Measurements from ENCODE around the gene SCGB1C1. TPM values are rescaled to one million over a fixed set of nuclear protein-coding genes. Genes with fewer than 3 reads are reported as not detected.

The SCGB1C1 gene
- total and polyA plus RNA-seq, 8 donors: 0.41 to 1.1 (median 0.67) TPM; not detected in 4

DNA sequence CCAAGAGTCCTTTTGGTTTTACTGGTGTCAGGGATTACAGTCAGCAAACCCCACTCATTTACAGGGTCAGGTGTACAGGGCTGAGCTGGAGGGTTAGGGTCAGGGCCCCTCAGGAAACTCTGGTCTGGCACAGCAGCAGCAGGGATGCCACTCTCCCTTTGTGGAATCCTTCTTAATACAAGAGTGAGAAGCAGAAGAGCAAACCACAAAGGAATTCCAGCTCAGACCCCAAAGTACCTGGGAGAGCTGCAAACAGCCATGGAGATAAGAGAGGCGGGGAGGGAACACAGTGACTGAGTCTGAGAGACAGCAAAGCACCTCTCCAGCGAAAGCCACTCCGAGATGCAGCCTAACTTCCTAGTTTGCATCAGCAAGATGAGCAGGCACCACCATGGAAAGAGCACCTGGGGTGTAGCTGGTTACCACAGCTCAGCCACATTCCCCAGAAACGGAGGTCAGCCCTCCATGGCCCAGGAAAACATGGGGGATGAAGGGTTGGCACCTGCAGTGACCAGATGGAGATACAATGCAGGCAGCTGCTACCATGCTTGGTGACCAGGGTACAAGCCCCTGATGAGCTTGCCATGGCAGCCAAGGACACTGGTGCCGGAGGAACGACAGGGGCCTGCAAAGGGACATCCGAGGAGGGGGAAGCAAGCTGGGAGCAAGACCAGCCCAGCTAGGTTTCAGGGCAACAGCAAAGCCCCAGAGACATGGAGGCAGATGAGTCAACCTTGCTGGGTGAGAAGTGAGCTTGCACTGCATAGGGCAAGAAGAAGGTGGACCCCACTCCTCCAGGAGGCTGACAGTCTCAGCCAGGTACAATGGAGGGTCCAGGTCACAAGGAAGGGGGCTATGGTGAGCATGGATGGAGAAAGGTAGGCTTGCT is 10.4 kb downstream of the SCGB1C1 start:
- no peak for FAIRE-seq

DNA sequence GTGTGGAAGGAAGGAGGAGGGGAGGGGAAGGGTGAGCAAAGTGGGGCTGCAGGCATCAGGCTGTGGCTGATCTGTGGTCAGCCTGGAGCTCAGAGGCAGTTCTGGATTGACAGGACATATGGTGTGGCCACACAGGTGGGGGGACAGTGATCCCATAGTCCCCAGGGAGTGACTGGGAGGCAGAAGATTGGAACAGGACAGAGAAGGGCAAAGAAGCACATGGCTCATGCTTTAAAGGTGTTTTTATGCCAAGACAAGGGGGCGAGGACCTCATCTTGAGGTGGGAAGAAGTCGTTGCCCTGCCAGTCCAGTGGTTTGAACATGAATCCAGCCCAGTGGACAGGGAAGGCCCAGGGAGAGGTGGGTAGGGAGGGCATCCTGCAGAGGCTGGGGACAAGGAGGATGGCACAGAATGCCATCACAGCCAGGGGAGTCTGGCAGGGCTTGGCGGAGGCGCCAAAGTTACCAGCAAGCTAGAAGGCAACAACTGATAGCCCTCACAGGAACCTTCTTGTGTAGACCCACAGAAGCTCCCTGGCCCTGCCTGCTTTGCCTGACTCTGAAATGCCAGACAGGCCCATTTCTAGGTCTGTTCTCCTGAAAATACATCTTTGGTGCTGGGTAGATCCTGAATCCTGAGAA is 11.2 kb downstream of the SCGB1C1 start:
- H3K4me3 ChIP-seq: no peak overlapping the region
- no peaks in the 10 kb centered on the region for H3K27me3 ChIP-seq
- no peak overlapping the region for H3K27ac ChIP-seq
- peaks cover 0 to 16% (median 12%) of the 10 kb centered on the region in 3 donors for H3K4me1 ChIP-seq
- H3K9me3 ChIP-seq: no peaks in the 10 kb centered on the region
- DNase-seq (peak in 3 of 6 donors; percentile 14 to 35 (median 24)), ATAC-seq (no peak), FAIRE-seq (no peak)
- WGBS, 2 donors: 87 to 88% methylated on average over 4 of the region's 4 CpGs
- H3K36me3 ChIP-seq: peaks cover 0 to 25% (median 9%) of the 10 kb centered on the region in 3 donors
- intact Hi-C loops (cut with DNase I): no loop called here
- TF ChIP-seq, protein P1, sequence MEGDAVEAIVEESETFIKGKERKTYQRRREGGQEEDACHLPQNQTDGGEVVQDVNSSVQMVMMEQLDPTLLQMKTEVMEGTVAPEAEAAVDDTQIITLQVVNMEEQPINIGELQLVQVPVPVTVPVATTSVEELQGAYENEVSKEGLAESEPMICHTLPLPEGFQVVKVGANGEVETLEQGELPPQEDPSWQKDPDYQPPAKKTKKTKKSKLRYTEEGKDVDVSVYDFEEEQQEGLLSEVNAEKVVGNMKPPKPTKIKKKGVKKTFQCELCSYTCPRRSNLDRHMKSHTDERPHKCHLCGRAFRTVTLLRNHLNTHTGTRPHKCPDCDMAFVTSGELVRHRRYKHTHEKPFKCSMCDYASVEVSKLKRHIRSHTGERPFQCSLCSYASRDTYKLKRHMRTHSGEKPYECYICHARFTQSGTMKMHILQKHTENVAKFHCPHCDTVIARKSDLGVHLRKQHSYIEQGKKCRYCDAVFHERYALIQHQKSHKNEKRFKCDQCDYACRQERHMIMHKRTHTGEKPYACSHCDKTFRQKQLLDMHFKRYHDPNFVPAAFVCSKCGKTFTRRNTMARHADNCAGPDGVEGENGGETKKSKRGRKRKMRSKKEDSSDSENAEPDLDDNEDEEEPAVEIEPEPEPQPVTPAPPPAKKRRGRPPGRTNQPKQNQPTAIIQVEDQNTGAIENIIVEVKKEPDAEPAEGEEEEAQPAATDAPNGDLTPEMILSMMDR (IDR thresholded peaks at IDR 0.05): no peak

More for the DNA sequence above, 10.4 kb downstream of the SCGB1C1 start:
- H3K36me3 ChIP-seq: peaks cover 0 to 25% (median 9%) of the 10 kb centered on the region in 3 donors
- intact Hi-C loops (cut with DNase I): no loop called here
- no peak overlapping the region for H3K4me3 ChIP-seq
- H3K9me3 ChIP-seq: no peaks in the 10 kb centered on the region
- ATAC-seq: no peak
- H3K27me3 ChIP-seq: no peaks in the 10 kb centered on the region
- TF ChIP-seq, protein P1 (IDR thresholded peaks at IDR 0.05): no peak
- peaks cover 0 to 16% (median 11%) of the 10 kb centered on the region in 3 donors for H3K4me1 ChIP-seq
- peak in 1 of 6 donors; percentile 14 for DNase-seq
- no peak overlapping the region for H3K27ac ChIP-seq
- WGBS, 2 donors: 86 to 92% methylated on average over 7 of the region's 7 CpGs

DNA sequence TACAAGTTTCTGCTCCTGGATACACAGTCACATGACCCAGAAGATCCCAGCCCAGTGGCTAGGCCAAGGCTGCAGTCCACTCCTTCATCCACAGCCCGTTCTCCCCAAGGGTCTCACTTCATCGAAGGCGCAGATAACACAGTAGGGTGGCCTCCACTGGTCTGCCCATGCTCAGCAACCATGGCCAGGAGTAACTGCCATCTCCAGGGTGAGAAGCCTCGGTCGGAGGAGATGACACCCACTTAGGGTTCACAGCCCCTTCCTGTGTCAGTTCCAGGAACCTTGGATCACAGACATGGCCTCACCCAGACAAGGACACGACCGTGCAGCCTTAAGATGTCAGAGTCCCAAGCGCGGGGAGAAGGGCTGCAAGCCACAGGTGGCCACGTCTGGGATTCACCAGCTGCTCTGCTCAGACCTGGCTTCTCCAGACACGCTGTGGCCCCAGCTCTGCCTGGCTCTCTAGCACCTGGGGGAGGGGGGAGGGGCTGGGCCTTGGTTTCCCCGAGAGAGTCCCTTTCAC is 11.8 kb downstream of the SCGB1C1 start:
- Histone ChIP-seq H3K4me1 (peaks cover 4 to 21% (median 17%) of the 10 kb centered on the region in 3 donors), H3K36me3 (peaks cover 0 to 25% (median 9%) of the 10 kb centered on the region in 3 donors), H3K27me3 (no peaks in the 10 kb centered on the region), H3K9me3 (no peaks in the 10 kb centered on the region), H3K4me3 (no peak overlapping the region), H3K27ac (no peak overlapping the region)
- peak in 3 of 6 donors; percentile 17 to 47 (median 27) for DNase-seq
- no peak for FAIRE-seq
- intact Hi-C loops (cut with DNase I): no loop called here
- ATAC-seq: no peak
- 65 to 85% methylated on average over 12 of the region's 12 CpGs for WGBS, 2 donors
- TF ChIP-seq, protein P1 (IDR thresholded peaks at IDR 0.05): no peak

DNA sequence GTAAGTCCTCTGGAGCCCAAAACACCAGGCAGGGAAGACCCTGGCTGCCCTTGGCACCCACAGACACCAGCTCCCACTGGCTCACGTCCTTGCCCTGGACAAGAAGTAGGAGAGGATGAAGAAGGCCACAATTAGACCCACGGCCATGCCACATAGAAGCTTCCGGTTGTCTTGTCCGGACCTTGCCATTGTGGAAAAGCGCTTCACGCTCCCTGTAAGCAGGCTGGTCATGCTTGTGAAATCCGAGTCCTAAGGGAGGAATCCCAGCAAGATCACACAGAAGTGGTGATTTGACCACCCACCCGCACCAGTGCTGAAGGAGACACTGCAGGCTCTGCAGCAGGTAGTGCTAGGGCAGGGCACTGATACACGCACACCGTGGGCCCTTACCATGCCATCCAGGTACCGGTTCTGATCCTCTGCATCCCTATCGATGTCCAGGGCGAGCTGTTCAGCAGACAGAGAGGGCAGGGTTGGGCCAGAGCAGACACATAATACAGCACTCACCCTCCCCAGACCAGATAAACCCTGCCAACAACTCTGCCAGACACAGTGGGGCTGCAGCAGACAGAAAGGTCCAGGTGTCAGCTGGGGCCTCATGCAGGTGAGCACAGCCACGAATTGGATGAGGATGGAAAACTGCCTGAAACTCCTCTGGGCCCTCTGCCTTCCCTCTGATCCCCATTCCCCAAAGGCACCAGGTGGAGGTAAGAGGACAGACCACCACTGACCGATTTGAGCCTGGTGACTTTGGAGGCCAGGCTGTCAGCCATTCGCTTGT is 12.5 kb downstream of the SCGB1C1 start:
- 71 to 80% methylated on average over 16 of the region's 16 CpGs for WGBS, 2 donors
- TF ChIP-seq, protein P1 (IDR thresholded peaks at IDR 0.05): no peak
- H3K9me3 ChIP-seq: no peaks in the 10 kb centered on the region

More for the DNA sequence above, 12.5 kb downstream of the SCGB1C1 start:
- FAIRE-seq (no peak), DNase-seq (peak in 2 of 6 donors; percentile 18 to 34), ATAC-seq (no peak)
- H3K27ac ChIP-seq: no peak overlapping the region
- H3K4me3 ChIP-seq: peak overlapping the region in 3 of 4 donors; percentile 94 to 100 (median 99)
- H3K27me3 ChIP-seq: no peaks in the 10 kb centered on the region
- peaks cover 0 to 25% (median 9%) of the 10 kb centered on the region in 3 donors for H3K36me3 ChIP-seq
- H3K4me1 ChIP-seq: peaks cover 10 to 29% (median 24%) of the 10 kb centered on the region in 3 donors
- intact Hi-C loops (cut with DNase I): no loop called here

Data from pancreas (tissue), 10 donors.